Esophagus (tissue), 2 donors: Measurements from ENCODE around the gene FYCO1. TPM values are rescaled to one million over a fixed set of nuclear protein-coding genes. Genes with fewer than 3 reads are reported as not detected.
"Not testable (repeated sequence)": the region's sequence is repeated elsewhere in the genome, so short reads cannot be mapped to it uniquely, and the experiment has no call there.

Experiments
- H3K27ac ChIP-seq, 2 donors: one replicate each; pipeline ENCODE4 v1.5.1; 2013; ENCODE audit warnings: low read depth in 2 of 2, mild to moderate bottlenecking in 2 of 2, inconsistent platforms in 1 of 2, low read length in 1 of 2, moderate library complexity in 1 of 2
- H3K27me3 ChIP-seq, 2 donors: one replicate each; pipeline ENCODE4 v1.6.1; 2013; ENCODE audit warnings: low read length in 2 of 2, control low read depth in 1 of 2, mild to moderate bottlenecking in 1 of 2; ENCODE audit not compliant: insufficient read depth in 2 of 2, control insufficient read depth in 1 of 2
- H3K36me3 ChIP-seq, 2 donors: one replicate each; pipeline ENCODE4 v1.6.1; 2013; ENCODE audit warnings: low read length in 1 of 2; ENCODE audit not compliant: control insufficient read depth in 2 of 2, insufficient read depth in 2 of 2
- H3K4me1 ChIP-seq, 2 donors: one replicate each; pipeline ENCODE4 v1.6.1; 2013; ENCODE audit warnings: low read length in 1 of 2; ENCODE audit not compliant: control insufficient read depth in 2 of 2, insufficient read depth in 2 of 2
- H3K4me3 ChIP-seq, 2 donors: one replicate each; pipeline ENCODE4 v1.5.1; 2013; ENCODE audit warnings: low read length in 2 of 2, mild to moderate bottlenecking in 2 of 2, low read depth in 1 of 2, moderate library complexity in 1 of 2
- H3K9me3 ChIP-seq, 2 donors: one replicate each; pipeline ENCODE4 v1.6.1; 2013; ENCODE audit warnings: mild to moderate bottlenecking in 2 of 2, low read depth in 1 of 2, low read length in 1 of 2, moderate library complexity in 1 of 2; ENCODE audit not compliant: control insufficient read depth in 2 of 2, insufficient read depth in 1 of 2
- WGBS, 2 donors: extraction: QIAGEN DNeasy Blood & Tissue Kit; methylation state at CpG; one replicate each; pipeline ENCODE4 v1.1.7; 2013; 5-methylcytosine and 5-hydroxymethylcytosine counted together
- polyA plus RNA-seq, 2 donors: library from polyadenylated mRNA; stranded (reverse); fragments of 200-250 nt; gene quantifications; one replicate each; pipeline ENCODE4 v1.2.3, GENCODE V29; 2013
- donor health status: healthy with polysubstance abuse.
- donor health status: Bipolar disorder and iron deficiency.

The FYCO1 gene
- polyA plus RNA-seq = 10 to 100 TPM in 1 of 2 donors, 1 to 10 TPM in 1; 9.6 to 11.9 TPM

GRCh38 chr3:45995236-45996192 is at the start of gene FYCO1:
Gene FYCO1 (minus strand): TSS chr3:45995824. CDS start chr3:45984910, 10,914 bp downstream.
- Histone ChIP-seq H3K4me1 (peaks cover 5 to 11% of the 10 kb centered on the region in 2 donors), H3K36me3 (no peaks in the 10 kb centered on the region)
- WGBS, 2 donors = 2% methylated on average over 57 to 67 of the region's 67 CpGs

GRCh38 chr3:46038916-46039315 is 43.3 kb upstream of the FYCO1 start:
- Histone ChIP-seq H3K9me3 (no peaks in the 10 kb centered on the region), H3K4me1 (no peaks in the 10 kb centered on the region), H3K27ac (no peak overlapping the region), H3K27me3 (no peaks in the 10 kb centered on the region), H3K4me3 (no peak overlapping the region), H3K36me3 (no peaks in the 10 kb centered on the region)
- WGBS, 2 donors = 92 to 98% methylated on average over 1 of the region's 1 CpG

More at GRCh38 chr3:45995236-45996192, at the start of gene FYCO1:
- Histone ChIP-seq H3K27me3 (no peaks in the 10 kb centered on the region), H3K4me3 (peak within 1 kb of the TSS; percentile 93 to 96), H3K27ac (peak within 1 kb of the TSS; percentile 95 to 96), H3K9me3 (no peaks in the 10 kb centered on the region)

- not testable (repeated sequence) for H3K27ac ChIP-seq, H3K27me3 ChIP-seq, H3K4me1 ChIP-seq, H3K36me3 ChIP-seq, H3K9me3 ChIP-seq, H3K4me3 ChIP-seq
- 59 to 81% methylated on average over 3 of the region's 3 CpGs for WGBS, 2 donors
Observed at GRCh38 chr3:46038071-46038470, 42.4 kb upstream of the FYCO1 start.

GRCh38 chr3:46036191-46036590 is 40.6 kb upstream of the FYCO1 start:
- Histone ChIP-seq H3K27me3 (no peaks in the 10 kb centered on the region), H3K4me3 (no peak overlapping the region), H3K27ac (no peak overlapping the region), H3K9me3 (no peaks in the 10 kb centered on the region), H3K36me3 (no peaks in the 10 kb centered on the region), H3K4me1 (no peaks in the 10 kb centered on the region)
- 79 to 80% methylated on average over 1 of the region's 1 CpG for WGBS, 2 donors

GRCh38 chr3:46031747-46032146 is 36.1 kb upstream of the FYCO1 start:
- no peak overlapping the region for H3K4me3 ChIP-seq
- H3K9me3 ChIP-seq = peaks cover 0 to 3% of the 10 kb centered on the region in 2 donors
- no peak overlapping the region for H3K27ac ChIP-seq
- no peaks in the 10 kb centered on the region for H3K36me3 ChIP-seq
- 98 to 99% methylated on average over 2 of the region's 2 CpGs for WGBS, 2 donors
- H3K27me3 ChIP-seq = no peaks in the 10 kb centered on the region
- no peaks in the 10 kb centered on the region for H3K4me1 ChIP-seq

GRCh38 chr3:46031269-46031668 is 35.6 kb upstream of the FYCO1 start:
- H3K4me3 ChIP-seq = no peak overlapping the region
- H3K27ac ChIP-seq = no peak overlapping the region
- H3K27me3 ChIP-seq = no peaks in the 10 kb centered on the region
- no peaks in the 10 kb centered on the region for H3K4me1 ChIP-seq
- peaks cover 0 to 3% of the 10 kb centered on the region in 2 donors for H3K9me3 ChIP-seq
- 82 to 94% methylated on average over 4 of the region's 4 CpGs for WGBS, 2 donors
- no peaks in the 10 kb centered on the region for H3K36me3 ChIP-seq

GRCh38 chr3:46030626-46031025 is 35.0 kb upstream of the FYCO1 start:
- Histone ChIP-seq H3K9me3 (peaks cover 0 to 3% of the 10 kb centered on the region in 2 donors), H3K36me3 (no peaks in the 10 kb centered on the region), H3K27ac (no peak overlapping the region), H3K4me1 (no peaks in the 10 kb centered on the region), H3K27me3 (no peaks in the 10 kb centered on the region), H3K4me3 (no peak overlapping the region)
- WGBS, 2 donors = 92% methylated on average over 6 of the region's 6 CpGs

GRCh38 chr3:46029953-46030543 is 34.4 kb upstream of the FYCO1 start:
- no peaks in the 10 kb centered on the region for H3K27me3 ChIP-seq
- no peak overlapping the region for H3K27ac ChIP-seq
- H3K36me3 ChIP-seq = no peaks in the 10 kb centered on the region
- WGBS, 2 donors = 77 to 92% methylated on average over 1 of the region's 1 CpG
- no peak overlapping the region for H3K4me3 ChIP-seq
- peaks cover 0 to 3% of the 10 kb centered on the region in 2 donors for H3K9me3 ChIP-seq
- H3K4me1 ChIP-seq = no peaks in the 10 kb centered on the region

- Histone ChIP-seq H3K9me3 (peaks cover 0 to 3% of the 10 kb centered on the region in 2 donors), H3K27me3 (no peaks in the 10 kb centered on the region), H3K36me3 (no peaks in the 10 kb centered on the region), H3K4me1 (no peaks in the 10 kb centered on the region), H3K4me3 (no peak overlapping the region), H3K27ac (no peak overlapping the region)
- 84 to 86% methylated on average over 6 of the region's 6 CpGs for WGBS, 2 donors
Observed at GRCh38 chr3:46027736-46028397, 32.2 kb upstream of the FYCO1 start.
